Suprapubic skin (tissue), 4 donors: ENCODE measurements around the gene CEND1.
A peak's percentile ranks its signal among the peaks of the same experiment; 100 is the strongest.

Source experiments
- EP300 ChIP-seq: sonication (generic); formaldehyde crosslinking; IDR thresholded peaks from one replicate; pipeline ENCODE4 v1.6.1; 2017; ENCODE audit warnings: antibody characterized with exemption
- POLR2A ChIP-seq, 2 donors: fragments of 450-650 bp; IDR thresholded peaks; one replicate each; pipeline ENCODE4 v1.6.1; 2017; ENCODE audit warnings: antibody characterized with exemption in 2 of 2, mild to moderate bottlenecking in 2 of 2, moderate library complexity in 2 of 2
- POLR2AphosphoS5 ChIP-seq, 3 donors: sonication (generic); formaldehyde crosslinking; IDR thresholded peaks; one replicate each; pipeline ENCODE4 v1.6.1; 2017; ENCODE audit warnings: antibody characterized with exemption in 3 of 3
- TF ChIP-seq, protein P1 (sequence below), 2 donors: fragments of 200-600 bp in 1 of 2; fragments of 450-650 bp in 1 of 2; sonication (generic) in 1 of 2; IDR thresholded peaks; one replicate each; pipeline ENCODE4 v1.5.1; 2016 to 2019; ENCODE audit warnings: antibody characterized with exemption in 2 of 2, mild to moderate bottlenecking in 1 of 2, moderate library complexity in 1 of 2

- TF ChIP-seq, protein P1, sequence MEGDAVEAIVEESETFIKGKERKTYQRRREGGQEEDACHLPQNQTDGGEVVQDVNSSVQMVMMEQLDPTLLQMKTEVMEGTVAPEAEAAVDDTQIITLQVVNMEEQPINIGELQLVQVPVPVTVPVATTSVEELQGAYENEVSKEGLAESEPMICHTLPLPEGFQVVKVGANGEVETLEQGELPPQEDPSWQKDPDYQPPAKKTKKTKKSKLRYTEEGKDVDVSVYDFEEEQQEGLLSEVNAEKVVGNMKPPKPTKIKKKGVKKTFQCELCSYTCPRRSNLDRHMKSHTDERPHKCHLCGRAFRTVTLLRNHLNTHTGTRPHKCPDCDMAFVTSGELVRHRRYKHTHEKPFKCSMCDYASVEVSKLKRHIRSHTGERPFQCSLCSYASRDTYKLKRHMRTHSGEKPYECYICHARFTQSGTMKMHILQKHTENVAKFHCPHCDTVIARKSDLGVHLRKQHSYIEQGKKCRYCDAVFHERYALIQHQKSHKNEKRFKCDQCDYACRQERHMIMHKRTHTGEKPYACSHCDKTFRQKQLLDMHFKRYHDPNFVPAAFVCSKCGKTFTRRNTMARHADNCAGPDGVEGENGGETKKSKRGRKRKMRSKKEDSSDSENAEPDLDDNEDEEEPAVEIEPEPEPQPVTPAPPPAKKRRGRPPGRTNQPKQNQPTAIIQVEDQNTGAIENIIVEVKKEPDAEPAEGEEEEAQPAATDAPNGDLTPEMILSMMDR (IDR thresholded peaks at IDR 0.05): peak; percentile 26 to 67
- TF ChIP-seq POLR2AphosphoS5 (IDR thresholded peaks at IDR 0.05): no peak
- TF ChIP-seq POLR2A (IDR thresholded peaks at IDR 0.05): no peak
- no peak for TF ChIP-seq EP300
Observed at GRCh38 chr11:765025-765801, 24.7 kb downstream of the CEND1 start.
